Measurements from ENCODE around the gene FRMD1. TPM values are rescaled to one million over a fixed set of nuclear protein-coding genes. Genes with fewer than 3 reads are reported as not detected.

FRMD1 gene
- polyA plus RNA-seq, 1 experiment = not detected

GRCh38 chr6:168027521-168027920 is 51.5 kb downstream of the FRMD1 start:
- H3K27me3 ChIP-seq (ENCODE audit: control insufficient read depth, insufficient read depth, low read length) = no peaks in the 10 kb centered on the region
- H3K4me3 ChIP-seq (ENCODE audit: low read depth, low read length) = no peak overlapping the region
- ChIA-PET CTCF (interaction anchor here (0.7 kb wide), 1 partner anchor 117 kb away, joined by 7 read pairs; no protein-coding TSS in a partner anchor), POLR2A (no interaction called here)
- no peak for DNase-seq (ENCODE audit: low read depth, low spot score)
- no peak for TF ChIP-seq CTCF (IDR thresholded peaks at IDR 0.05; ENCODE audit: low read depth, low read length)
- peaks cover 6% of the 10 kb centered on the region; the same call in 1 of the 2 replicates for H3K9me3 ChIP-seq (ENCODE audit: control insufficient read depth, insufficient read depth, low read length)
- no peak overlapping the region for H3K27ac ChIP-seq (ENCODE audit: low read depth, low read length)

GRCh38 chr6:168026925-168027324 is 52.1 kb downstream of the FRMD1 start:
- ChIA-PET POLR2A (no interaction called here), CTCF (interaction anchor here (0.7 kb wide), 1 partner anchor 116 kb away, joined by 7 read pairs; no protein-coding TSS in a partner anchor)
- TF ChIP-seq CTCF (IDR thresholded peaks at IDR 0.05; ENCODE audit: low read depth, low read length) = no peak
- Histone ChIP-seq H3K27ac (ENCODE audit: low read depth, low read length) (no peak overlapping the region), H3K4me3 (ENCODE audit: low read depth, low read length) (no peak overlapping the region), H3K9me3 (ENCODE audit: control insufficient read depth, insufficient read depth, low read length) (peaks cover 6% of the 10 kb centered on the region; the same call in 1 of the 2 replicates), H3K27me3 (ENCODE audit: control insufficient read depth, insufficient read depth, low read length) (no peaks in the 10 kb centered on the region)
- no peak for DNase-seq (ENCODE audit: low read depth, low spot score)

GRCh38 chr6:168025831-168026710 is 52.9 kb downstream of the FRMD1 start:
- no peak for TF ChIP-seq CTCF (IDR thresholded peaks at IDR 0.05; ENCODE audit: low read depth, low read length)
- H3K4me3 ChIP-seq (ENCODE audit: low read depth, low read length) = no peak overlapping the region
- DNase-seq (ENCODE audit: low read depth, low spot score) = no peak
- peaks cover 6% of the 10 kb centered on the region; the same call in 1 of the 2 replicates for H3K9me3 ChIP-seq (ENCODE audit: control insufficient read depth, insufficient read depth, low read length)
- H3K27ac ChIP-seq (ENCODE audit: low read depth, low read length) = no peak overlapping the region
- ChIA-PET POLR2A (no interaction called here), CTCF (no interaction called here)
- H3K27me3 ChIP-seq (ENCODE audit: control insufficient read depth, insufficient read depth, low read length) = peaks cover 2% of the 10 kb centered on the region

- CTCF ChIA-PET = no interaction called here
- Histone ChIP-seq H3K27me3 (ENCODE audit: control insufficient read depth, insufficient read depth, low read length) (peaks cover 5% of the 10 kb centered on the region), H3K27ac (ENCODE audit: low read depth, low read length) (no peak overlapping the region), H3K9me3 (ENCODE audit: control insufficient read depth, insufficient read depth, low read length) (peaks cover 6% of the 10 kb centered on the region; the same call in 1 of the 2 replicates), H3K4me3 (ENCODE audit: low read depth, low read length) (no peak overlapping the region)
- POLR2A ChIA-PET = no interaction called here
- no peak for DNase-seq (ENCODE audit: low read depth, low spot score)
- no peak for TF ChIP-seq CTCF (IDR thresholded peaks at IDR 0.05; ENCODE audit: low read depth, low read length)
Observed at GRCh38 chr6:168024951-168025510, 54.0 kb downstream of the FRMD1 start.

All from AG04450 (cell line).